ENCODE data around the gene DNAAF6.

DNA sequence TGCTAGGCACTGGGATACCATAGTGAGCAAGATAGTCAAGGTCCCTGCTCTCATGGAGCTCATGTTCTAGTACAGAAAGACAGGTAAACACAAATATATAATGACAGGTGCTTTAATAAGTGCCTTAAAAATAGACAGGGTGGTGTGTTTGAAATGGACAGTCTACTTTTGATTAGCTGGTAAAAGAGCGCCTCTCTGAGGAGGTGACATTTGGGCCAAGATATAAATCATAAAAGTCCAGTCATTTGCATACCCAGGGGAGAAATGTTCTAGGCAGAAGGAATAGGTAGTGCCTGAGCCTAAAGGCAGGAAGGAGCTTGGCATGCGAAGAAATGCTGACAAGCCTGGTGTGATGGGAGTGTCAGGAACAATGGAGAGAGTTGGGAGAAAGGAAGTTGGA lies 83.6 kb downstream of the DNAAF6 start:
- TF ChIP-seq CREB1 (CRISPR knock-in tag; IDR thresholded peaks at IDR 0.05; ENCODE audit: low read depth) (no peak), EZH2 (IDR thresholded peaks at IDR 0.05; ENCODE audit: low read depth, unreplicated experiment) (no peak), POLR2AphosphoS5 (IDR thresholded peaks at IDR 0.05; ENCODE audit: low read depth) (no peak), EZH2phosphoT487 (IDR thresholded peaks at IDR 0.05; ENCODE audit: unreplicated experiment) (no peak), JUNB (IDR thresholded peaks at IDR 0.05; ENCODE audit: unreplicated experiment) (no peak), ZNF114 (CRISPR knock-in tag; IDR thresholded peaks at IDR 0.05) (no peak), ZNF331 (CRISPR knock-in tag; IDR thresholded peaks at IDR 0.05; ENCODE audit: low read depth) (no peak), NANOG (IDR thresholded peaks at IDR 0.05; ENCODE audit: borderline replicate concordance) (no peak)
- TF ChIP-seq, protein P1, sequence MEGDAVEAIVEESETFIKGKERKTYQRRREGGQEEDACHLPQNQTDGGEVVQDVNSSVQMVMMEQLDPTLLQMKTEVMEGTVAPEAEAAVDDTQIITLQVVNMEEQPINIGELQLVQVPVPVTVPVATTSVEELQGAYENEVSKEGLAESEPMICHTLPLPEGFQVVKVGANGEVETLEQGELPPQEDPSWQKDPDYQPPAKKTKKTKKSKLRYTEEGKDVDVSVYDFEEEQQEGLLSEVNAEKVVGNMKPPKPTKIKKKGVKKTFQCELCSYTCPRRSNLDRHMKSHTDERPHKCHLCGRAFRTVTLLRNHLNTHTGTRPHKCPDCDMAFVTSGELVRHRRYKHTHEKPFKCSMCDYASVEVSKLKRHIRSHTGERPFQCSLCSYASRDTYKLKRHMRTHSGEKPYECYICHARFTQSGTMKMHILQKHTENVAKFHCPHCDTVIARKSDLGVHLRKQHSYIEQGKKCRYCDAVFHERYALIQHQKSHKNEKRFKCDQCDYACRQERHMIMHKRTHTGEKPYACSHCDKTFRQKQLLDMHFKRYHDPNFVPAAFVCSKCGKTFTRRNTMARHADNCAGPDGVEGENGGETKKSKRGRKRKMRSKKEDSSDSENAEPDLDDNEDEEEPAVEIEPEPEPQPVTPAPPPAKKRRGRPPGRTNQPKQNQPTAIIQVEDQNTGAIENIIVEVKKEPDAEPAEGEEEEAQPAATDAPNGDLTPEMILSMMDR (conservative IDR thresholded peaks at IDR 0.05; ENCODE audit: low read depth in 2 of 2) = no peak
- TF ChIP-seq, protein P2, sequence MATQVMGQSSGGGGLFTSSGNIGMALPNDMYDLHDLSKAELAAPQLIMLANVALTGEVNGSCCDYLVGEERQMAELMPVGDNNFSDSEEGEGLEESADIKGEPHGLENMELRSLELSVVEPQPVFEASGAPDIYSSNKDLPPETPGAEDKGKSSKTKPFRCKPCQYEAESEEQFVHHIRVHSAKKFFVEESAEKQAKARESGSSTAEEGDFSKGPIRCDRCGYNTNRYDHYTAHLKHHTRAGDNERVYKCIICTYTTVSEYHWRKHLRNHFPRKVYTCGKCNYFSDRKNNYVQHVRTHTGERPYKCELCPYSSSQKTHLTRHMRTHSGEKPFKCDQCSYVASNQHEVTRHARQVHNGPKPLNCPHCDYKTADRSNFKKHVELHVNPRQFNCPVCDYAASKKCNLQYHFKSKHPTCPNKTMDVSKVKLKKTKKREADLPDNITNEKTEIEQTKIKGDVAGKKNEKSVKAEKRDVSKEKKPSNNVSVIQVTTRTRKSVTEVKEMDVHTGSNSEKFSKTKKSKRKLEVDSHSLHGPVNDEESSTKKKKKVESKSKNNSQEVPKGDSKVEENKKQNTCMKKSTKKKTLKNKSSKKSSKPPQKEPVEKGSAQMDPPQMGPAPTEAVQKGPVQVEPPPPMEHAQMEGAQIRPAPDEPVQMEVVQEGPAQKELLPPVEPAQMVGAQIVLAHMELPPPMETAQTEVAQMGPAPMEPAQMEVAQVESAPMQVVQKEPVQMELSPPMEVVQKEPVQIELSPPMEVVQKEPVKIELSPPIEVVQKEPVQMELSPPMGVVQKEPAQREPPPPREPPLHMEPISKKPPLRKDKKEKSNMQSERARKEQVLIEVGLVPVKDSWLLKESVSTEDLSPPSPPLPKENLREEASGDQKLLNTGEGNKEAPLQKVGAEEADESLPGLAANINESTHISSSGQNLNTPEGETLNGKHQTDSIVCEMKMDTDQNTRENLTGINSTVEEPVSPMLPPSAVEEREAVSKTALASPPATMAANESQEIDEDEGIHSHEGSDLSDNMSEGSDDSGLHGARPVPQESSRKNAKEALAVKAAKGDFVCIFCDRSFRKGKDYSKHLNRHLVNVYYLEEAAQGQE (IDR thresholded peaks at IDR 0.05; ENCODE audit: unreplicated experiment) = no peak
- TF ChIP-seq, protein P3, sequence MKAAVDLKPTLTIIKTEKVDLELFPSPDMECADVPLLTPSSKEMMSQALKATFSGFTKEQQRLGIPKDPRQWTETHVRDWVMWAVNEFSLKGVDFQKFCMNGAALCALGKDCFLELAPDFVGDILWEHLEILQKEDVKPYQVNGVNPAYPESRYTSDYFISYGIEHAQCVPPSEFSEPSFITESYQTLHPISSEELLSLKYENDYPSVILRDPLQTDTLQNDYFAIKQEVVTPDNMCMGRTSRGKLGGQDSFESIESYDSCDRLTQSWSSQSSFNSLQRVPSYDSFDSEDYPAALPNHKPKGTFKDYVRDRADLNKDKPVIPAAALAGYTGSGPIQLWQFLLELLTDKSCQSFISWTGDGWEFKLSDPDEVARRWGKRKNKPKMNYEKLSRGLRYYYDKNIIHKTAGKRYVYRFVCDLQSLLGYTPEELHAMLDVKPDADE (IDR thresholded peaks at IDR 0.05) = no peak
